Naive thymus-derived CD8-positive, alpha-beta T cell (primary cell): ENCODE data around the gene GNG12. TPM values are rescaled to one million over a fixed set of nuclear protein-coding genes. Genes with fewer than 3 reads are reported as not detected.
A peak's percentile ranks its signal among the peaks of the same experiment; 100 is the strongest.

Experiments
- ATAC-seq, 2 donors: fragments of 150-1000 bp; cut with Tn5 transposase in 1 of 2; sonication (Bioruptor Pico), chemical (Tn5 transposase) in 1 of 2; 1 replicate in 1 of 2; 2 replicates in 1 of 2; pipeline ENCODE4 v1.10.0; 2021; ENCODE audit warnings: mild to moderate bottlenecking in 2 of 2, moderate library complexity in 2 of 2
- POLR2A ChIA-PET: fragments of 350-600 bp; sonication (Branson Sonifier 250); formaldehyde crosslinking; loops from one replicate; lab custom pipeline; 2021; ENCODE audit warnings: antibody characterized with exemption; lab: Charles Lee
- DNase-seq, 10 donors: peaks; one replicate each; pipeline versions ENCODE4 v3.0.0 to v3.0.0-alpha.2; 2020 to 2022
- H3K27ac Mint-ChIP-seq, 10 donors: one replicate each; pipeline ENCODE4 v1.8.0; 2020 to 2022; ENCODE audit warnings: mild to moderate bottlenecking in 10 of 10, mixed read lengths in 10 of 10, moderate library complexity in 4 of 10, inconsistent platforms in 1 of 10
- H3K27me3 Mint-ChIP-seq, 5 donors: one replicate each; pipeline ENCODE4 v1.8.0; 2021 to 2022; ENCODE audit warnings: mixed read lengths in 5 of 5
- H3K36me3 Mint-ChIP-seq, 3 donors: one replicate each; pipeline ENCODE4 v1.8.0; 2020 to 2022; ENCODE audit warnings: mixed read lengths in 3 of 3, mild to moderate bottlenecking in 2 of 3, inconsistent platforms in 1 of 3
- H3K4me1 Mint-ChIP-seq, 4 donors: one replicate each; pipeline ENCODE4 v1.8.0; 2021 to 2022; ENCODE audit warnings: mixed read lengths in 4 of 4
- H3K4me3 Mint-ChIP-seq, 10 donors: one replicate each; pipeline ENCODE4 v1.8.0; 2020 to 2022; ENCODE audit warnings: mild to moderate bottlenecking in 10 of 10, mixed read lengths in 10 of 10, moderate library complexity in 6 of 10, inconsistent platforms in 1 of 10
- H3K9me3 Mint-ChIP-seq, 9 donors: one replicate each; pipeline ENCODE4 v1.8.0; 2020 to 2022; ENCODE audit warnings: mixed read lengths in 9 of 9, mild to moderate bottlenecking in 3 of 9, inconsistent platforms in 1 of 9, moderate library complexity in 1 of 9
- polyA plus RNA-seq, 3 donors: library from polyadenylated mRNA; unstranded; fragments of 300-500 nt; fragmentation: Illumina TruSeq; gene quantifications; one replicate each; pipeline ENCODE4 v1.2.3, GENCODE V29; 2021
- total RNA-seq, 8 experiments: library from RNA in 2 of 8; stranded (reverse) in 2 of 8; gene quantifications; one replicate each; pipeline ENCODE4 v1.2.3 and lab custom pipeline; 2021 to 2026

The GNG12 gene
- total and polyA plus RNA-seq, 5 experiments from 2014 or later: not detected

DNA sequence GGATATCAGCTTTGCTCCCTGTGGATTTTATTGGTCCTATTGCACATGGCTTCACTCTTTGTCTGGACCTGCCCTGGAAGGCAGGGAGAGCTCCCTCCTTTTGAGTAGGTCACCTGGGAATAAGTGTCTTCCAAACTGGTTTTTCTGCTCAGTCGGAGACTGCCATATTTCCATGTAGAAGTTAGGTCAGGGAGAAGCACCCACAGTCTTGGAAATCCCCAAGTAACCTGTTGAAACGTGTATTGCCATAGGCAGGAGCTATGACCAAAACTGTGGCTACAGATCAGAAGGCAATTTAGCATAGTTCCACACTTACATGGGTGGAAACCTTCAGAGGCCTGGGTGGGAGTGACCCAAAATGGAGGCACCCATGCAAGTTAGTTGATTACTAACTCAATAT, 3.5 kb upstream of the GNG12 start:
- peak overlapping the region in 1 of 10 donors; percentile 31 for H3K27ac Mint-ChIP-seq
- peaks cover 11 to 26% (median 19%) of the 10 kb centered on the region in 4 donors for H3K4me1 Mint-ChIP-seq
- H3K4me3 Mint-ChIP-seq: no peak overlapping the region
- DNase-seq (no peak), ATAC-seq (no peak)
- H3K27me3 Mint-ChIP-seq: peaks cover 36 to 64% (median 53%) of the 10 kb centered on the region in 5 donors
- H3K36me3 Mint-ChIP-seq: peaks cover 0 to 2% (median 0%) of the 10 kb centered on the region in 3 donors
- POLR2A ChIA-PET: no interaction called here
- peaks cover 0 to 4% (median 0%) of the 10 kb centered on the region in 9 donors for H3K9me3 Mint-ChIP-seq

DNA sequence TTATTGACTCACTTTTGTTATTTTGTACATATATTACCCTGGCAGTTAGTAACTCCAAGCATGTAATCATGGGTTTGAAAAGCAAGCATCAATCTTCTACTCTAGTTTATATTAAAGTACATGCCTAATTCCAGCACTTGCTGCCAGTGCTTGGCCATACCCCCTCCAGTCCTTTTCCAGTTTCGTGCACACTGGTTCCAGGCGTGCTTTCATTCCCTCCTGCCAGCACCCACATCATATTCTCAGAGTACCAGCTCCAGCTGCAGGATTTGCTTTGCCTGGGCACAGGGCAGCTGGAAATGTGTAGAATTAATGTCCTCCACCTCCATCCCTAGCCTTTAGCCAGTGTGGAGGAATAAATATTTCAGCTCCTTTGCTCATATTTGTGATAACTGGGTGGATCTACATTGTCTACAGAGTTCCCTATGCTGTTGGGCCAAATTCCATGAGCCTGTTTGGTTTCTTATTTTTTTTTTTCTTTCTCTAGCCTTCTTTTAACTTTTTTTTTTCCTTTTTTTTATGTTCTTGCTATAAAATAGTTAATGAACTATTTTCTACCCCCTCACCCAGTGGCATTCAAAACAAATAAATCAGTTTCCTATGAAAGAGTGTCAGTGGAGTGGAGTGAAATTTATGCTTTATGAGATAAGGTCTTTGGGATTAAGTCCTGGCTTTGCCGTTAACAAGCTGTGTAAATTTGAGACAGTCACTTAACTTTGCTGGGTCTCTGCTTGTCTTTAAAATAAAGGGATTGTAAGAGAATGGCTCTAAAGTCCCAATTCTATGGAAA, 2.6 kb upstream of the GNG12 start:
- no peak overlapping the region for H3K27ac Mint-ChIP-seq
- peaks cover 0 to 2% (median 0%) of the 10 kb centered on the region in 3 donors for H3K36me3 Mint-ChIP-seq
- peaks cover 13 to 30% (median 21%) of the 10 kb centered on the region in 4 donors for H3K4me1 Mint-ChIP-seq
- no peak for ATAC-seq
- peaks cover 0 to 4% (median 0%) of the 10 kb centered on the region in 9 donors for H3K9me3 Mint-ChIP-seq
- DNase-seq: no peak
- H3K27me3 Mint-ChIP-seq: peaks cover 36 to 70% (median 56%) of the 10 kb centered on the region in 5 donors
- POLR2A ChIA-PET: no interaction called here
- no peak overlapping the region for H3K4me3 Mint-ChIP-seq

DNA sequence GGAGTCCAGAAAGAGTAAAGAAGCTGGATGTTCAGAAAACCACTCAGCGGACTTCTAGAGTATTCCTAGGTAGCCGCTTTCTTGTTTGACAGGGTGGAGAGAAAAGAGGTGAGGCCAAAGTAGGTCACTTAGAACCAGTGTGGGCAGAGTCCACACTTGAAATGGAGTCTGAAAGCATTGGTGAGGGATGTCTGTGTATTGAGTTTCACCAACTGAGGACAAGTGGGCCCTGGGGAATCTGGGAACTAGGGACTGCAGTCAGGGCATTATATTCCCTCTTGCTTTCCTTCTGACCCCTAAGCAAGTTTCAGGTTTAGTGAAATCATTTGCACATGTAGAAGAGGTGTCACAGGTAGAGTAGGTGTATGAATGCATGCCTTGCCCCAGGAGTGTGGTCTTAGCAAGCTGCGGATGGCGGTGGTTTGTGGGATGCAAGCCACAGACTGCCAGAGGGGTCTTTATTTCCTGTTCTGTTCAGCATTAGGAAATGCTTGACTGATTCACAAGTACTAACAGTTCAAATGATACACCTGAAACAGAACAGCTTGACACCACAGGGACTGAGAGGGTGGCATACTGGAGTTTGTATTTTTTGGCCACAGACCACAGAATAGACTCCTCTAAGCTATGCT, 1.1 kb upstream of the GNG12 start:
- ATAC-seq: peak in 1 of 2 donors; percentile 19
- H3K4me3 Mint-ChIP-seq: peak overlapping the region; percentile 22 to 88 (median 73)
- POLR2A ChIA-PET: no interaction called here
- H3K9me3 Mint-ChIP-seq: peaks cover 0 to 4% (median 0%) of the 10 kb centered on the region in 9 donors
- peaks cover 13 to 30% (median 21%) of the 10 kb centered on the region in 4 donors for H3K4me1 Mint-ChIP-seq
- peaks cover 36 to 59% (median 59%) of the 10 kb centered on the region in 5 donors for H3K27me3 Mint-ChIP-seq
- no peak for DNase-seq
- no peak overlapping the region for H3K27ac Mint-ChIP-seq
- H3K36me3 Mint-ChIP-seq: peaks cover 0 to 2% (median 0%) of the 10 kb centered on the region in 3 donors

DNA sequence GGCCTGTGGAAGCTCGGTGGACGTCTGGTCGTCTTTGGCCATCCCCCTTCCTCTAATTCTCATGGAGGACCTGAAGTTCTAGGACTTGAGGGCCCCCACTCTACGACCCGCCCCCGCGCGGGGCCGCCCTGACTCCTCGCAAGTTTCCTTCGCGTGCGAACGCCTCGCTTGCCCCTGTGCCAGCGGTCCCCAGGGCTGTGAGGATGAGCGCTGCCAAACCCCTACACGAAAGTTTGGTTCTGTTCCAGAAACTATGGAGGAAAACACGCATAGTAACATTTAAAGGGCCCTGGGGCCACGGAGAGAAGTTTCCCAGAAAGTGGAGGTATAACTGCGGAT, 304 bp upstream of the GNG12 start:
- Mint-ChIP-seq H3K36me3 (peaks cover 0 to 2% (median 0%) of the 10 kb centered on the region in 3 donors), H3K4me1 (peaks cover 13 to 30% (median 21%) of the 10 kb centered on the region in 4 donors), H3K27me3 (peaks cover 35 to 59% (median 58%) of the 10 kb centered on the region in 5 donors), H3K9me3 (peaks cover 0 to 4% (median 0%) of the 10 kb centered on the region in 9 donors), H3K27ac (no peak overlapping the region), H3K4me3 (peak overlapping the region in 9 of 10 donors; percentile 38 to 88 (median 73))
- DNase-seq (no peak), ATAC-seq (peak in 1 of 2 donors; percentile 28)
- POLR2A ChIA-PET: no interaction called here

DNA sequence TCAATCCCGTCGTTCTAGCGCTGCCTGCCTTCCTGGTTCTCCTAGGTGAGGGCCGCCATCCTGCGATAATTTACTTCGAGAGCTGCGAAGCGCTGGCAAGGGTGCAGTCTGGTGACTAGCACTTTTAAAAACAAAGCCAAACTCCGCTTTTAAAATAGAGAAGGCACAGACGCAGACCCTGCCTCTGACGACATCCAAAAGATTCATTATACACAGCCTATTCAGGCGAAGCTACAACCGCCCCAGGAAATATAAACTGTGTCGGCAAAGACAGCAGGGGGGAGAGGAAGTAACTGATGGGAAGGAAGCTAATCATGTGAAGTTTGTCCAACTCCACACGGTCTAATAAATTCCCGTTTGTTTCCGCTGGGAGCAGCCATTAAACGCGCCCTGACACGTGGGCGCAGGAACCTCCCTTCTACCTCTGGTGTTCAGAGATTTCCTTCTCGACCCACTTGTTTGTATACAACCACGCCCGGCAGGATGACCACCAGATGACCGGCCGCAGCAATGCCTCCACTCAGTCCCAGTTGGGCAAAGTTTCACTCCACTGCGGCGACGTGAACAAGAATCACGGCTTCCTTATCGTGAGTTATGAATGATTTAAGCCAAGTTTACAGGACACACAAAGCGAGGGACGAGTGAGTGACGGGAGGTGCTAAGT, 1.3 kb downstream of the GNG12 start:
- peak overlapping the region in 2 of 10 donors; percentile 18 to 38 for H3K27ac Mint-ChIP-seq
- peaks cover 28 to 58% (median 51%) of the 10 kb centered on the region in 5 donors for H3K27me3 Mint-ChIP-seq
- H3K9me3 Mint-ChIP-seq: peaks cover 0 to 4% (median 0%) of the 10 kb centered on the region in 9 donors
- peaks cover 0 to 2% (median 0%) of the 10 kb centered on the region in 3 donors for H3K36me3 Mint-ChIP-seq
- H3K4me1 Mint-ChIP-seq: peaks cover 13 to 30% (median 21%) of the 10 kb centered on the region in 4 donors
- ATAC-seq (peak in 1 of 2 donors; percentile 62), DNase-seq (peak in 1 of 10 donors; percentile 9)
- H3K4me3 Mint-ChIP-seq: peak overlapping the region; percentile 70 to 88 (median 82)
- POLR2A ChIA-PET: no interaction called here

DNA sequence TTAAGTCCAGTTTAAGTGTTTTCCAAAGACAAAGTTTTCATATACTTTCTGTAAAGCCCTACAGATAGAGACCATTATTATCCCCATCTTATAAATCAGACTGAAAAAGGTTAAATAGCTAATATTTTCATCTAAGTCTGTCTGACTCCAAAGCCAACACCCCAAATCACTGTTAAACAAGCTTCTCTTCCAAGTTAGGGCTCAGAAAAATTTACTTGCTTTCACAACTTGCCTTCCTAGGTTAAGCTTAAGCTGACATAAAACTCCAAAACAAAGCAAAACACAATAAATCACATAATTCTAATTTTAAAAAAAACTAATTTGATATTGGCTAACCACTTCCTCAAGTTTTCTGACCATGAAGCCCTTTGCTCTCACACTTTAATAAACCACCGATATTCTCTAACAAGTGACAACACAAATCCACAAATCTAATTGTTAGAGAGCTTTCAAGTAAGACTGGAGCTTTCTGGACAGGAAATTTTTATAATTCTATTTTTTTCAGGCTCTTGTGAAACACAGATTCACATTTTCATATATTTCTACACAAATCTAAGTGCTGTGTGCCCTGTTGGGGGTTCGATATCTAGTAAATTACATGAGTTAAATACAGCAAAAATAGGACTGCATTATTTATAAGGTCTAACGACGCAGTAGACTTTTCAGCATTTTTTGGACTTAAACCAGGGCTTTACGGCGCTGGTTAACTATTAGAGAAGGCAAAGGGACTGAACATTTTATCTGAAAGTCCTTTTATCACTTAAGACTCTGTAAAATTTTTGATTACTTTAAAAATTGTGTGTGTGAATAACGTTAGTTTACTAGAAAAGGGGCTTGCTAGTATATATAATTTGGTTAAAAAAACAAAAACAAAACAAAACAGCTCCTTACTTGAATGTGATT, 2.1 kb downstream of the GNG12 start:
- H3K4me1 Mint-ChIP-seq: peaks cover 13 to 30% (median 21%) of the 10 kb centered on the region in 4 donors
- DNase-seq: no peak
- H3K36me3 Mint-ChIP-seq: peaks cover 0 to 2% (median 0%) of the 10 kb centered on the region in 3 donors
- H3K9me3 Mint-ChIP-seq: peaks cover 0 to 4% (median 0%) of the 10 kb centered on the region in 9 donors
- POLR2A ChIA-PET: no interaction called here
- H3K4me3 Mint-ChIP-seq: peak overlapping the region in 9 of 10 donors; percentile 73 to 88 (median 82)
- no peak for ATAC-seq
- peaks cover 30 to 53% (median 43%) of the 10 kb centered on the region in 5 donors for H3K27me3 Mint-ChIP-seq
- H3K27ac Mint-ChIP-seq: peak overlapping the region in 1 of 10 donors; percentile 18

DNA sequence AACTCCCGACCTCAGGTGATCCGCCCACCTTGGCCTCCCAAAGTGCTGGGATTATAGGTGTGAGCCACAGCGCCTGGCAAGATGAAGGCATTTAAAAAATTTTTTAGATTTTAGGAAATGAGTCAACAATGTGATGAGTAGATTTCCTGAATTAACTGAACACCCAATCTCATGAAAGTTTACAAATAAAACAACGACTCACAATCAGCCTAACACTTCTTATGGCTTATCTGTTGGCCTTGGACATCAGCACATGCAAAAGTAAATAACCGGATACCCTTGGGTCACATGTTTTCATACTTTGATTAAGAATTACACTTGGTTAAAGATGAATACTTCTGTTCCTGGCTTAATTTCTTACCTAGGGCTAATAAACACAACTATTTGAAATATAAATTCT, 3.0 kb downstream of the GNG12 start:
- H3K4me3 Mint-ChIP-seq: no peak overlapping the region
- peaks cover 0 to 2% (median 0%) of the 10 kb centered on the region in 3 donors for H3K36me3 Mint-ChIP-seq
- no peak overlapping the region for H3K27ac Mint-ChIP-seq
- peaks cover 0 to 4% (median 0%) of the 10 kb centered on the region in 9 donors for H3K9me3 Mint-ChIP-seq
- ATAC-seq (no peak), DNase-seq (no peak)
- H3K27me3 Mint-ChIP-seq: peaks cover 28 to 43% (median 36%) of the 10 kb centered on the region in 5 donors
- POLR2A ChIA-PET: no interaction called here
- H3K4me1 Mint-ChIP-seq: peaks cover 13 to 30% (median 21%) of the 10 kb centered on the region in 4 donors

DNA sequence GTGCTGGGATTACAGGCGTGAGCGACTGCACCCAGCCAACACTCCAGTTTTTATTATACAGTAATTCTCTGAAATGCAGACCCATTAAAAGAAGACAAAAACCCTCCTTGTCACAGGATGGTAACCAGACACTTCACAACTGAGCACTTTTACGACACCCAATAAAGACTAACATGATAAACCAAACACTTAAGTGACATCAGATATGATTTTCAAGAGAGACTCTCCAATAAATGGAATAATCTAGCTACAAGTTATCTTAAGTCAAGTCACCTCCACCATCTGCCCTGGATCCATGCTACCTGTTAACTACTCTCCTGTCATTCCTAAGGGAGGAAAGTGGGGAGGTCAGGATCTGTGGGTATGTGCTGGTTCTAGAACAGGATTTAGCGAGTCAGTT, 5.6 kb downstream of the GNG12 start:
- DNase-seq (no peak), ATAC-seq (no peak)
- POLR2A ChIA-PET: no interaction called here
- H3K9me3 Mint-ChIP-seq: no peaks in the 10 kb centered on the region
- H3K27me3 Mint-ChIP-seq: peaks cover 16 to 31% (median 22%) of the 10 kb centered on the region in 5 donors
- H3K36me3 Mint-ChIP-seq: no peaks in the 10 kb centered on the region
- no peak overlapping the region for H3K27ac Mint-ChIP-seq
- H3K4me3 Mint-ChIP-seq: no peak overlapping the region
- peaks cover 8 to 14% (median 10%) of the 10 kb centered on the region in 4 donors for H3K4me1 Mint-ChIP-seq

DNA sequence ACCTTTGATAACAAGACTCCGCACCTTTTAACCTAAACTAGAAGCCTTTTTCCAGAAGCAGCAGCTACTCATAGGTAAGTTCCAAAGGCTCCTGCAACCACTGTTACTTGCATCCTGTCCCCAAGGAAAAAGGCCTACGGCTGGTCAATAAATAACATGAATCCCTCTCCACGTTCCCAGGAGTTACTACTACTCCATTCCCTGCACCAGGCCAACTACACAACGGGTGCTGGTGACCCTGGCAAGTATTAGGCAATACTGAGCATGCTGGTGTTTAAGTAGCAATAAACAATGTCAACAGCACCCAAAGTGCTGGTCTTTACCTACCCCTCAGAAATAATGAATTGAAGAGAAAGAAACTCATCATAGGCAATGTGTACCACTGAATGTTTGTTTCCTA, 7.7 kb downstream of the GNG12 start:
- H3K27ac Mint-ChIP-seq: no peak overlapping the region
- no peaks in the 10 kb centered on the region for H3K9me3 Mint-ChIP-seq
- ATAC-seq: no peak
- H3K4me1 Mint-ChIP-seq: no peaks in the 10 kb centered on the region
- POLR2A ChIA-PET: no interaction called here
- H3K27me3 Mint-ChIP-seq: peaks cover 1 to 16% (median 5%) of the 10 kb centered on the region in 5 donors
- H3K4me3 Mint-ChIP-seq: no peak overlapping the region
- no peak for DNase-seq
- no peaks in the 10 kb centered on the region for H3K36me3 Mint-ChIP-seq

DNA sequence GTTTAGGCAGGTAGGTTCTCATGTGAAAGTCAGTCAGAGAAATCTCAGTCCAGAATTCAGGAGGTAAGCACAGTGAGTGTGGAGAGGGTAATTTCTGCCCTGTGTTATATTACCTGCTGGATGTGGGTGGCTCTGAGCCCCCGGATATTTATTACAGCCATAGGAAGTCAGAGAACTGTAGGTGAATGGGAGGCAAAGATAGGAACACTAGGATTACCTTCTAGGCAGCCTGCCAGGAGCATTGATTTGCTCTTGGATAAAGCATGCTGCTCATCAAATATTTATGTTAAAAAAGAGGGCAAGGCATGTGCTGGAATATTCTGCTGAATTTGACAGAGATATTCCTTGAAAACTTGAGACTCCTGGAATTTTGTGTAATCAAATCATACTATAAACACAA, 8.5 kb downstream of the GNG12 start:
- ATAC-seq (no peak), DNase-seq (no peak)
- Mint-ChIP-seq H3K27me3 (peaks cover 0 to 11% (median 3%) of the 10 kb centered on the region in 5 donors), H3K9me3 (no peaks in the 10 kb centered on the region), H3K4me1 (no peaks in the 10 kb centered on the region), H3K4me3 (no peak overlapping the region), H3K27ac (no peak overlapping the region), H3K36me3 (no peaks in the 10 kb centered on the region)
- POLR2A ChIA-PET: no interaction called here

DNA sequence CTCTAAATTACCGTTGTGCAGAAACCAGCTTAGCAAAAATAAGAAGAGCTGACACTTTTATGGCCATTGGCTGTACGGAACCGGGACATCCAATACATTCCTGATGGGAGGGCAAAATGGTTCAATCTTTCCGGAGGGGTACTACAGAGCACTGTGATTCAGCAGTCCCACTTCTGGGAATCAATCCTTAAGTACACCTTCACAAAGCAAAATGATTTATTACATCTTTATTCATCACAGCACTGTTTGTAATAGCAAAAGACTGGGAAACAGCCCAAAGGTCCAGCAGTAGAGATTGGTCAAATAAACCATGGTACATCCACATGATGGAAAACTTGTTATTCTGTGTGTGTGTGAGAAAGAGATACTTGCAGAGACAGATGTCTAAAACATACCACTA, 9.7 kb downstream of the GNG12 start:
- no peaks in the 10 kb centered on the region for H3K9me3 Mint-ChIP-seq

DNA sequence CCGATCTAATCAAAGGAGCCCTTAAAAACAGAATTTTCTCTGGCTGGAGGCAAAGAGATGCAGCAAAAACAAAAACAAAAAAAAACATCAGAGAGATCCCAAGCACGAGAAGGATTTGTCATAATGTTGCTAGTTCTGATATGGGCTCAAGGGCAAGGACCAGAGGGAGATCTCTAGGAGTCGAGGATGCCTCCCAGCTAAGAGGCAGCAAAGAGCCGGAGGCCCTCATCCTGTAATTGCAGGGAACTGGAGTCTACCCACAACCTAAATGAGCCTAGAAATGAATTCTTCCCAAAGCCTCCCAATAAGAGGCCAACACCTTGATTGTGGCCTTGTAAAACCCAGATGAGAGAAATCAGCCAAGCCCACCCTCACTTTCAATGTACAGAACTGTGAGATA, 12.0 kb downstream of the GNG12 start:
- H3K4me3 Mint-ChIP-seq: no peak overlapping the region
- H3K36me3 Mint-ChIP-seq: no peaks in the 10 kb centered on the region
- H3K9me3 Mint-ChIP-seq: peaks cover 0 to 1% (median 0%) of the 10 kb centered on the region in 9 donors
- ATAC-seq (no peak), DNase-seq (no peak)
- POLR2A ChIA-PET: no interaction called here
- H3K4me1 Mint-ChIP-seq: no peaks in the 10 kb centered on the region
- H3K27ac Mint-ChIP-seq: no peak overlapping the region
- peaks cover 1 to 23% (median 15%) of the 10 kb centered on the region in 5 donors for H3K27me3 Mint-ChIP-seq

More for the DNA sequence above, 9.7 kb downstream of the GNG12 start:
- POLR2A ChIA-PET: no interaction called here
- H3K4me3 Mint-ChIP-seq: no peak overlapping the region
- DNase-seq (no peak), ATAC-seq (no peak)
- H3K27ac Mint-ChIP-seq: no peak overlapping the region
- H3K27me3 Mint-ChIP-seq: peaks cover 0 to 14% (median 10%) of the 10 kb centered on the region in 5 donors
- H3K4me1 Mint-ChIP-seq: no peaks in the 10 kb centered on the region
- no peaks in the 10 kb centered on the region for H3K36me3 Mint-ChIP-seq
